ENCODE data around the gene ENTPD3.
"Not testable (repeated sequence)": the region's sequence is repeated elsewhere in the genome, so short reads cannot be mapped to it uniquely, and the experiment has no call there.

The ENTPD3 gene

GRCh38 chr3:40462838-40463237 lies 75.9 kb downstream of the ENTPD3 start:
- not testable (repeated sequence) for DNase-seq

- DNase-seq: no peak
Measured at GRCh38 chr3:40463579-40463978, 76.6 kb downstream of the ENTPD3 start.

- DNase-seq: peak in 5 of 6 experiments; percentile 26 to 67 (median 59)
Measured at GRCh38 chr3:40464339-40465110, 77.5 kb downstream of the ENTPD3 start.

GRCh38 chr3:40465111-40465407 lies 78.1 kb downstream of the ENTPD3 start:
- no peak for DNase-seq

- no peak for DNase-seq
Measured at GRCh38 chr3:40465456-40465855, 78.5 kb downstream of the ENTPD3 start.

GRCh38 chr3:40468018-40468417 lies 81.0 kb downstream of the ENTPD3 start:
- DNase-seq: no peak

GRCh38 chr3:40470701-40471100 lies 83.7 kb downstream of the ENTPD3 start:
- DNase-seq: no peak

GRCh38 chr3:40476478-40477470 lies 89.8 kb downstream of the ENTPD3 start, which contains the start of gene ZNF619:
Gene ZNF619 (plus strand): TSS chr3:40477122. CDS start chr3:40477980, 858 bp downstream.
- DNase-seq: peak in 5 of 6 experiments; percentile 14 to 44 (median 20)

GRCh38 chr3:40477666-40478065 lies 90.7 kb downstream of the ENTPD3 start:
- DNase-seq: no peak
